ENCODE measurements around the gene NSUN4. TPM values are rescaled to one million over a fixed set of nuclear protein-coding genes. Genes with fewer than 3 reads are reported as not detected.

The NSUN4 gene
- total RNA-seq (2021; ENCODE audit: unreplicated experiment) (23.6 TPM), Bru-seq, nascent RNA (percentile 74 among the genes with signal in this experiment), BruChase-seq, experiment 1, labeled RNA remaining after a 2-hour chase (percentile 81 among the genes with signal in this experiment), BruChase-seq, experiment 2, labeled RNA remaining after a 6-hour chase (percentile 77 among the genes with signal in this experiment)
- polyA plus RNA-seq (2012; ENCODE audit: insufficient read length), result 16.2 TPM
- long read RNA-seq, full-length matches to known transcripts, result 5 of 19 reads
- long read RNA-seq, partial matches to known transcripts, result 5 of 19 reads
- long read RNA-seq, other reads (novel, unspliced or antisense), result 9 of 19 reads

DNA sequence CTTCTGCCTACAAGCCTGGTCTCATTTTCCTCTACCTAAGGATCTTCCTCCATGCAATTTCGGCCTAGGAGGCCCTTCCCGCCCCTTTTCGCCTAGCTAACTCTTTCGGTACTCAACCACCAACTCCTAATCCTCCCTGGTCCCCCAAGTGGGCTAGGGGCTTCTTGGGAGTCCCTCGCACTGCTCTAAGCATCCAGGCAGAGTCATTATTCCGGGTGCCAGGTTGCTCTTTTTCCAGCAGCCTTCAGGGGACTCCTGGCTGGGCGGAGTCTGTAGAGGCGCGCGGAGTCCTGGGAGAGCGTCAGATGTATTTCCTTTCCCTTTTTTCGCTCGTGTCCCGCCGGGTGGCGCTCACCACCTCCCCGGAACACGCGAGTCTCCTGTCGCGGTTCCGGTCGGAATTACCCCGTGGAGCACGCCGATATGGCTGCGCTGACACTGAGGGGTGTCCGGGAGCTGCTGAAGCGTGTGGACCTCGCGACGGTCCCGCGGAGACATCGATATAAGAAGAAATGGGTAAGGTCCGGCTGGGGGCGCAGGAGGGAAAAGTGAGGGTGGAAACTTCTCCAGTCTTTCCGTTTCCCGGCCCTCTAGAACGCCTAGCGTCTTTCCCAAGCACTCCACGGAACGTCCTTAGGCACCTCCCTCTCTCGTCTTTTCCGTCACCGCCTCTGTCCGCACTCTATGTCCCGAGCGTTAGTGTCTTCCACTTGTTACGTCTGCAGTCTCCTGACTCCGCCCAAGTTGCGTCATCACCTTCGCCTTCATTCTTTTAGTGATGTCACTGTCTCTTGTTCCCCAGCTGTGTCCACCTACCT, at the start of gene NSUN4:
Gene NSUN4 (plus strand): TSS at position 404 of the 818 bp plus-strand sequence. CDS start 20 bp downstream, at position 424.
- Histone ChIP-seq H3K4me1 (ENCODE audit: control insufficient read depth, insufficient read depth, low read length) (peaks cover 5% of the 10 kb centered on the region; the same call in 1 of the 2 replicates), H3K9me3 (ENCODE audit: control insufficient read depth, insufficient read depth, low read depth, low read length) (no peaks in the 10 kb centered on the region), H3K27ac (ENCODE audit: low read length) (peak within 1 kb of the TSS; percentile 95), H3K36me3 (ENCODE audit: control insufficient read depth, insufficient read depth, low read length) (no peaks in the 10 kb centered on the region; the same call in none of the 2 replicates), H3K27me3 (ENCODE audit: control insufficient read depth, insufficient read depth, low read length) (no peaks in the 10 kb centered on the region), H3K4me3 (ENCODE audit: low read depth in 2 of 2, low read length in 2 of 2) (peak within 1 kb of the TSS; percentile 76 to 97)
- ATAC-seq, result peak; percentile 95
- BruUV-seq (replicated peaks), result TSS peak; percentile 97
- peak; percentile 85 for DNase-seq (ENCODE audit: low read depth, low spot score)
- in situ Hi-C loops (cut with HindIII; ENCODE audit: low pct_unique_long_range_greater_than_20kb, low sequenced_read_pairs) (no loop called here), intact Hi-C loops (cut with micrococcal nuclease; ENCODE audit: unreplicated experiment) (no loop called here)
- POLR2A ChIA-PET, result interaction anchor here (0.7 kb wide), 1 partner anchor 37 kb away, joined by 3 read pairs; the partner anchor contains the start of genes LRRC41 and UQCRH
- CTCF ChIA-PET, result interaction anchor here (0.6 to 1.0 kb wide), 2 partner anchors 7 to 38 kb away, joined by 3 to 6 read pairs; no protein-coding TSS in a partner anchor
- TF ChIP-seq, protein P1, sequence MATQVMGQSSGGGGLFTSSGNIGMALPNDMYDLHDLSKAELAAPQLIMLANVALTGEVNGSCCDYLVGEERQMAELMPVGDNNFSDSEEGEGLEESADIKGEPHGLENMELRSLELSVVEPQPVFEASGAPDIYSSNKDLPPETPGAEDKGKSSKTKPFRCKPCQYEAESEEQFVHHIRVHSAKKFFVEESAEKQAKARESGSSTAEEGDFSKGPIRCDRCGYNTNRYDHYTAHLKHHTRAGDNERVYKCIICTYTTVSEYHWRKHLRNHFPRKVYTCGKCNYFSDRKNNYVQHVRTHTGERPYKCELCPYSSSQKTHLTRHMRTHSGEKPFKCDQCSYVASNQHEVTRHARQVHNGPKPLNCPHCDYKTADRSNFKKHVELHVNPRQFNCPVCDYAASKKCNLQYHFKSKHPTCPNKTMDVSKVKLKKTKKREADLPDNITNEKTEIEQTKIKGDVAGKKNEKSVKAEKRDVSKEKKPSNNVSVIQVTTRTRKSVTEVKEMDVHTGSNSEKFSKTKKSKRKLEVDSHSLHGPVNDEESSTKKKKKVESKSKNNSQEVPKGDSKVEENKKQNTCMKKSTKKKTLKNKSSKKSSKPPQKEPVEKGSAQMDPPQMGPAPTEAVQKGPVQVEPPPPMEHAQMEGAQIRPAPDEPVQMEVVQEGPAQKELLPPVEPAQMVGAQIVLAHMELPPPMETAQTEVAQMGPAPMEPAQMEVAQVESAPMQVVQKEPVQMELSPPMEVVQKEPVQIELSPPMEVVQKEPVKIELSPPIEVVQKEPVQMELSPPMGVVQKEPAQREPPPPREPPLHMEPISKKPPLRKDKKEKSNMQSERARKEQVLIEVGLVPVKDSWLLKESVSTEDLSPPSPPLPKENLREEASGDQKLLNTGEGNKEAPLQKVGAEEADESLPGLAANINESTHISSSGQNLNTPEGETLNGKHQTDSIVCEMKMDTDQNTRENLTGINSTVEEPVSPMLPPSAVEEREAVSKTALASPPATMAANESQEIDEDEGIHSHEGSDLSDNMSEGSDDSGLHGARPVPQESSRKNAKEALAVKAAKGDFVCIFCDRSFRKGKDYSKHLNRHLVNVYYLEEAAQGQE (IDR thresholded peaks at IDR 0.05; ENCODE audit: insufficient read depth in 1 of 2, low read depth in 2 of 2, low read length in 1 of 2), result 0 out of 4 replicates have a peak, but pooled peaks of 1 of the 2 experiments have one; percentile 20
- TF ChIP-seq, protein P2, sequence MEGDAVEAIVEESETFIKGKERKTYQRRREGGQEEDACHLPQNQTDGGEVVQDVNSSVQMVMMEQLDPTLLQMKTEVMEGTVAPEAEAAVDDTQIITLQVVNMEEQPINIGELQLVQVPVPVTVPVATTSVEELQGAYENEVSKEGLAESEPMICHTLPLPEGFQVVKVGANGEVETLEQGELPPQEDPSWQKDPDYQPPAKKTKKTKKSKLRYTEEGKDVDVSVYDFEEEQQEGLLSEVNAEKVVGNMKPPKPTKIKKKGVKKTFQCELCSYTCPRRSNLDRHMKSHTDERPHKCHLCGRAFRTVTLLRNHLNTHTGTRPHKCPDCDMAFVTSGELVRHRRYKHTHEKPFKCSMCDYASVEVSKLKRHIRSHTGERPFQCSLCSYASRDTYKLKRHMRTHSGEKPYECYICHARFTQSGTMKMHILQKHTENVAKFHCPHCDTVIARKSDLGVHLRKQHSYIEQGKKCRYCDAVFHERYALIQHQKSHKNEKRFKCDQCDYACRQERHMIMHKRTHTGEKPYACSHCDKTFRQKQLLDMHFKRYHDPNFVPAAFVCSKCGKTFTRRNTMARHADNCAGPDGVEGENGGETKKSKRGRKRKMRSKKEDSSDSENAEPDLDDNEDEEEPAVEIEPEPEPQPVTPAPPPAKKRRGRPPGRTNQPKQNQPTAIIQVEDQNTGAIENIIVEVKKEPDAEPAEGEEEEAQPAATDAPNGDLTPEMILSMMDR (IDR thresholded peaks at IDR 0.05), result peak; percentile 97
- TF ChIP-seq TCF7L2 (IDR thresholded peaks at IDR 0.05; ENCODE audit: low read depth, low read length) (peak; percentile 28; the same call in 1 of the 2 replicates), SIN3A (IDR thresholded peaks at IDR 0.05; ENCODE audit: borderline replicate concordance, insufficient read depth, low read depth, low read length) (peak; percentile 63; the same call in 1 of the 2 replicates), POLR2AphosphoS5 (IDR thresholded peaks at IDR 0.05; ENCODE audit: low read depth, low read length) (peak; percentile 93)

DNA sequence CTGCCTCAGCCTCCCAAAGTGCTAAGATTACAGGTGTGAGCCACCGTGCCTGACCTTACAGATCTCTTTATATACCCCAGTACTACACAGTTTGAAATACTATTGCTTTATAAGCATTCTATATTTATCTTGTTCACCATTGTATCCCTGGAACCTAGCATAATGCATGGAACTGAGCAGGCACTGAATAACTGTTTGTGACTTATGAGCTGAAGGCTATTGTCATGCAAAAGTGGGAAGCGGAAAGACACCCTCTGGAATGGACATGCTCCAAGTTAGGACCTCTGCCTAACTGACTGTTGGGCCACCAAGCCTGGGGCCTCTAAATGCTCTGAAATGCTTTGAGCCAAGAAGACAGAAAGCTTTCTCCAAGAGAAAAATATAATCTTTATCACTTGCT, 45.3 kb upstream of the NSUN4 start:
- Histone ChIP-seq H3K36me3 (ENCODE audit: control insufficient read depth, insufficient read depth, low read length) (peaks cover 19% of the 10 kb centered on the region), H3K4me3 (ENCODE audit: low read depth in 2 of 2, low read length in 2 of 2) (no peak overlapping the region), H3K27ac (ENCODE audit: low read length) (no peak overlapping the region), H3K27me3 (ENCODE audit: control insufficient read depth, insufficient read depth, low read length) (no peaks in the 10 kb centered on the region), H3K9me3 (ENCODE audit: control insufficient read depth, insufficient read depth, low read depth, low read length) (no peaks in the 10 kb centered on the region), H3K4me1 (ENCODE audit: control insufficient read depth, insufficient read depth, low read length) (peaks cover 4% of the 10 kb centered on the region; the same call in 1 of the 2 replicates)
- ChIA-PET CTCF (no interaction called here), POLR2A (no interaction called here)
- intact Hi-C loops (cut with micrococcal nuclease; ENCODE audit: unreplicated experiment), result no loop called here
- DNase-seq (ENCODE audit: low read depth, low spot score), result no peak
- no peak for ATAC-seq
- TF ChIP-seq, protein P2 (IDR thresholded peaks at IDR 0.05), result no peak
- no peak for TF ChIP-seq TCF7L2 (IDR thresholded peaks at IDR 0.05; ENCODE audit: low read depth, low read length)
- TF ChIP-seq, protein P1 (IDR thresholded peaks at IDR 0.05; ENCODE audit: insufficient read depth in 1 of 2, low read depth in 2 of 2, low read length in 1 of 2), result no peak
- TF ChIP-seq POLR2AphosphoS5 (IDR thresholded peaks at IDR 0.05; ENCODE audit: low read depth, low read length), result no peak
- no peak for TF ChIP-seq SIN3A (IDR thresholded peaks at IDR 0.05; ENCODE audit: borderline replicate concordance, insufficient read depth, low read depth, low read length)
- no TSS peak for BruUV-seq (replicated peaks)
- in situ Hi-C loops (cut with HindIII; ENCODE audit: low pct_unique_long_range_greater_than_20kb, low sequenced_read_pairs), result no loop called here
